ENCODE measurements around the gene DAAM1.

GRCh38 chr14:59280961-59281360 is 92.5 kb downstream of the DAAM1 start:
- TF ChIP-seq CTCF (IDR thresholded peaks at IDR 0.05) = no peak
- TF ChIP-seq POLR2A (IDR thresholded peaks at IDR 0.05) = no peak
